ENCODE measurements around the gene PLPP4.

PLPP4 gene

DNA sequence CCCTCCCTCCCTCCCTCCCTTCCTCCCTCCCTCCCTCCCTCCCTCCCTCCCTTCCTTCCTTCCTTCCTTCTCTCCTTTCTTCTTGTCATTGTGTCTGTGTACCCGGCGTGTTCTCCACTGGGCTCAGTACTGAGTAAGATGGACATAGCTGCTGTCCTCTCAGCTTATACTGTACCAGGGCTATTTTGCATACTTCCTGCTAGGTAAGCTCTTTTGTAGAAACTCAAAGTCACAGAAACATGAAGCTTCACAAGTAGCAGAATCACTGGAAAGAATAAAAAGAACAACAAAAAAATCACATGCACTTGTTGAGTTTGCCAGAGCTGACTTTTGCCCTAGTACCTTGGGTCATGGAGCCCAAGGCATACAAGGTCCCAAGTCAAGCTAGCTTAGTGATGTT lies 125.7 kb downstream of the PLPP4 start:
- TF ChIP-seq REST (IDR thresholded peaks at IDR 0.05; ENCODE audit: insufficient read depth in 1 of 2, low read depth in 2 of 2, low read length in 2 of 2) (no peak), FOXP2 (optimal IDR thresholded peaks at IDR 0.05; ENCODE audit: borderline replicate concordance, extremely low read depth, extremely low read length, insufficient read depth) (no peak), TAF1 (IDR thresholded peaks at IDR 0.05; ENCODE audit: borderline replicate concordance, insufficient read depth, low read length) (no peak), POLR2AphosphoS5 (IDR thresholded peaks at IDR 0.05; ENCODE audit: low read depth, low read length) (no peak)

- TF ChIP-seq REST (IDR thresholded peaks at IDR 0.05; ENCODE audit: insufficient read depth in 1 of 2, low read depth in 2 of 2, low read length in 2 of 2) (no peak), SIN3A (IDR thresholded peaks at IDR 0.05; ENCODE audit: borderline replicate concordance, insufficient read depth, low read length) (no peak), TAF1 (IDR thresholded peaks at IDR 0.05; ENCODE audit: borderline replicate concordance, insufficient read depth, low read length) (no peak), POLR2AphosphoS5 (IDR thresholded peaks at IDR 0.05; ENCODE audit: low read depth, low read length) (no peak), FOXP2 (optimal IDR thresholded peaks at IDR 0.05; ENCODE audit: borderline replicate concordance, extremely low read depth, extremely low read length, insufficient read depth) (no peak)
Observed at GRCh38 chr10:120583424-120584108, 126.5 kb downstream of the PLPP4 start.

GRCh38 chr10:120584786-120585185 lies 127.8 kb downstream of the PLPP4 start:
- TF ChIP-seq POLR2AphosphoS5 (IDR thresholded peaks at IDR 0.05; ENCODE audit: low read depth, low read length) (no peak), SIN3A (IDR thresholded peaks at IDR 0.05; ENCODE audit: borderline replicate concordance, insufficient read depth, low read length) (no peak), FOXP2 (optimal IDR thresholded peaks at IDR 0.05; ENCODE audit: borderline replicate concordance, extremely low read depth, extremely low read length, insufficient read depth) (no peak), REST (IDR thresholded peaks at IDR 0.05; ENCODE audit: insufficient read depth in 1 of 2, low read depth in 2 of 2, low read length in 2 of 2) (no peak), TAF1 (IDR thresholded peaks at IDR 0.05; ENCODE audit: borderline replicate concordance, insufficient read depth, low read length) (no peak)

DNA sequence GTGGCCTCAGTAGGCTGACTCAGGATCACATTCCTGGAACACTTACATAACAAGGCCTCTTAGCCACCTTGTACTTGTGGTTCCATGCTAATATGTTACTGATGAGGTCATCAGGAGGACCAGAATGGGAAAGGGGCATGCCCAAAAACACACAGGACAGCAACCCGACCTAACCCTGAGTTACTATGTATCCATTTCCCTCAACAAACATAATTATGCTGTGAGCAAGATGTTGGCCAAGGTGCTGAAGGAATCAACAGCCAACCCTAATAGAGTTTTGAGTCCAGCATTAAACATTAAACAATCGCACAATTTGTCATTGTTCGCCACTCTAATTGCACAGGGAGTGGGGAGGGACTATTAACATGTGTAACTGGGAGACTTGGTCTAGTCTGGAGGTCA lies 129.4 kb downstream of the PLPP4 start:
- TF ChIP-seq FOXP2 (optimal IDR thresholded peaks at IDR 0.05; ENCODE audit: borderline replicate concordance, extremely low read depth, extremely low read length, insufficient read depth) = no peak
- no peak for TF ChIP-seq REST (IDR thresholded peaks at IDR 0.05; ENCODE audit: insufficient read depth in 1 of 2, low read depth in 2 of 2, low read length in 2 of 2)
- no peak for TF ChIP-seq POLR2AphosphoS5 (IDR thresholded peaks at IDR 0.05; ENCODE audit: low read depth, low read length)
- TF ChIP-seq TAF1 (IDR thresholded peaks at IDR 0.05; ENCODE audit: borderline replicate concordance, insufficient read depth, low read length) = no peak
- TF ChIP-seq SIN3A (IDR thresholded peaks at IDR 0.05; ENCODE audit: borderline replicate concordance, insufficient read depth, low read length) = no peak

All from PFSK-1 (cell line).